GM11168 (cell line): Measurements from ENCODE around the gene TASP1.
"Not testable (repeated sequence)": the region's sequence is repeated elsewhere in the genome, so short reads cannot be mapped to it uniquely, and the experiment has no call there.

Experiments
- in situ Hi-C: fragments of 300-500 bp; cut with MboI; formaldehyde crosslinking; loops from one replicate; pipeline ENCODE4 v1.12.0; 2022; ENCODE audit warnings: low sequenced_read_pairs; ENCODE audit not compliant: unreplicated experiment

TASP1 gene

GRCh38 chr20:13510837-13511488 is 127.8 kb downstream of the TASP1 start:
- in situ Hi-C loops = no loop called here

- in situ Hi-C loops = no loop called here
Measured at GRCh38 chr20:13507646-13508045, 131.1 kb downstream of the TASP1 start.

GRCh38 chr20:13501500-13501899 is 137.2 kb downstream of the TASP1 start:
- in situ Hi-C loops = no loop called here

- in situ Hi-C loops = no loop called here
Measured at GRCh38 chr20:13494019-13494418, 144.7 kb downstream of the TASP1 start.

- in situ Hi-C loops = no loop called here
Measured at GRCh38 chr20:13493143-13493542, 145.6 kb downstream of the TASP1 start.

- in situ Hi-C loops = no loop called here
Measured at GRCh38 chr20:13492001-13492481, 146.7 kb downstream of the TASP1 start.

- in situ Hi-C loops = no loop called here
Measured at GRCh38 chr20:13487202-13487601, 151.5 kb downstream of the TASP1 start.

- in situ Hi-C loops = no loop called here
Measured at GRCh38 chr20:13486694-13487093, 152.0 kb downstream of the TASP1 start.

- in situ Hi-C loops = no loop called here
Measured at GRCh38 chr20:13485576-13485975, 153.2 kb downstream of the TASP1 start.

- in situ Hi-C loops = not testable (repeated sequence)
Measured at GRCh38 chr20:13485019-13485418, 153.7 kb downstream of the TASP1 start.

GRCh38 chr20:13483472-13483871 is 155.3 kb downstream of the TASP1 start:
- in situ Hi-C loops = not testable (repeated sequence)

- in situ Hi-C loops = no loop called here
Measured at GRCh38 chr20:13478366-13478765, 160.4 kb downstream of the TASP1 start.

GRCh38 chr20:13474467-13474866 is 164.3 kb downstream of the TASP1 start:
- in situ Hi-C loops = no loop called here

GRCh38 chr20:13469262-13469661 is 169.5 kb downstream of the TASP1 start:
- in situ Hi-C loops = no loop called here

- in situ Hi-C loops = no loop called here
Measured at GRCh38 chr20:13468166-13468565, 170.6 kb downstream of the TASP1 start.

GRCh38 chr20:13464702-13465101 is 174.0 kb downstream of the TASP1 start:
- in situ Hi-C loops = no loop called here

GRCh38 chr20:13461849-13462458 is 176.8 kb downstream of the TASP1 start:
- in situ Hi-C loops = no loop called here

- in situ Hi-C loops = no loop called here
Measured at GRCh38 chr20:13458860-13459451, 179.8 kb downstream of the TASP1 start.

GRCh38 chr20:13457487-13457886 is 181.2 kb downstream of the TASP1 start:
- in situ Hi-C loops = no loop called here

GRCh38 chr20:13455713-13456112 is 183.0 kb downstream of the TASP1 start:
- in situ Hi-C loops = no loop called here

- in situ Hi-C loops = no loop called here
Measured at GRCh38 chr20:13453367-13453766, 185.4 kb downstream of the TASP1 start.
